SU-DHL-6 (cell line): ENCODE measurements around the gene SNIP1.

Experiments used
- H2AFZ ChIP-seq: fragments of 200-600 bp; sonication (generic); 2 replicates; pipeline ENCODE4 v1.6.1; 2014; ENCODE audit warnings: low read depth, mild to moderate bottlenecking, moderate library complexity, mixed read lengths, antibody characterized with exemption, low read length; ENCODE audit not compliant: severe bottlenecking
- H3F3A ChIP-seq: fragments of 200-600 bp; shearing (Covaris generic); 2 replicates; pipeline ENCODE4 v1.6.0; 2016; ENCODE audit warnings: antibody characterized with exemption, mild to moderate bottlenecking; ENCODE audit not compliant: insufficient read depth
- H3K27ac ChIP-seq: fragments of 200-600 bp; sonication (generic); 2 replicates; pipeline ENCODE4 v1.5.1; 2016; ENCODE audit warnings: low read depth, mild to moderate bottlenecking, low read length, moderate library complexity, mixed read lengths
- H3K27me3 ChIP-seq: fragments of 200-600 bp; sonication (generic), shearing (Covaris generic); 2 replicates; pipeline ENCODE4 v1.6.0; 2014; ENCODE audit warnings: mild to moderate bottlenecking, low read length
- H3K36me3 ChIP-seq: fragments of 200-600 bp; sonication (generic); 2 replicates; pipeline ENCODE4 v1.6.1; 2014; ENCODE audit warnings: mild to moderate bottlenecking, low read length, mixed read lengths
- H3K4me2 ChIP-seq: fragments of 300-600, 200-600 bp; shearing (Covaris generic), sonication (generic); 2 replicates; pipeline ENCODE4 v1.6.0; 2014; ENCODE audit warnings: low read length, low read depth, mild to moderate bottlenecking; ENCODE audit not compliant: poor library complexity, severe bottlenecking
- H3K4me3 ChIP-seq: fragments of 200-600 bp; sonication (generic); 2 replicates; pipeline ENCODE4 v1.5.1; 2014; ENCODE audit warnings: antibody characterized with exemption, low read length, mild to moderate bottlenecking, mixed read lengths; ENCODE audit not compliant: insufficient read depth, poor library complexity, severe bottlenecking
- H3K79me2 ChIP-seq: fragments of 200-600 bp; sonication (generic); 2 replicates; pipeline ENCODE4 v1.6.1; 2014; ENCODE audit warnings: mild to moderate bottlenecking, low read length, moderate library complexity; ENCODE audit not compliant: insufficient read depth
- H3K9ac ChIP-seq: fragments of 200-600 bp; sonication (generic); 2 replicates; pipeline ENCODE4 v1.7.0; 2014; ENCODE audit warnings: mild to moderate bottlenecking, low read length
- H3K9me2 ChIP-seq: fragments of 200-600 bp; sonication (generic); replicated peaks from 2 replicates; pipeline ENCODE4 v1.6.1; 2014; ENCODE audit warnings: low read length; ENCODE audit not compliant: insufficient read depth
- H3K9me3 ChIP-seq: fragments of 200-600 bp; sonication (generic); 2 replicates; pipeline ENCODE4 v1.6.1; 2014; ENCODE audit warnings: low read length, mixed read lengths; ENCODE audit not compliant: insufficient read depth
- H4K20me1 ChIP-seq: fragments of 200-600 bp; sonication (generic); 2 replicates; pipeline ENCODE4 v1.6.1; 2014; ENCODE audit warnings: low read depth, mild to moderate bottlenecking, antibody characterized with exemption, low read length, moderate library complexity, mixed read lengths
- EZH2phosphoT487 ChIP-seq: fragments of 200-600 bp; sonication (generic), shearing (Covaris generic); conservative IDR thresholded peaks from 2 replicates; pipeline ENCODE4 v1.6.1; 2018; ENCODE audit warnings: mild to moderate bottlenecking, antibody characterized with exemption, low read length, moderate library complexity, mixed read lengths
- TF ChIP-seq, protein P1 (sequence below): fragments of 200-600 bp; sonication (generic); IDR thresholded peaks from one replicate; pipeline ENCODE4 v1.5.1; 2017; ENCODE audit warnings: antibody characterized with exemption, mild to moderate bottlenecking, low read length, moderate library complexity; ENCODE audit not compliant: insufficient read depth, poor library complexity, severe bottlenecking

SNIP1 gene

DNA sequence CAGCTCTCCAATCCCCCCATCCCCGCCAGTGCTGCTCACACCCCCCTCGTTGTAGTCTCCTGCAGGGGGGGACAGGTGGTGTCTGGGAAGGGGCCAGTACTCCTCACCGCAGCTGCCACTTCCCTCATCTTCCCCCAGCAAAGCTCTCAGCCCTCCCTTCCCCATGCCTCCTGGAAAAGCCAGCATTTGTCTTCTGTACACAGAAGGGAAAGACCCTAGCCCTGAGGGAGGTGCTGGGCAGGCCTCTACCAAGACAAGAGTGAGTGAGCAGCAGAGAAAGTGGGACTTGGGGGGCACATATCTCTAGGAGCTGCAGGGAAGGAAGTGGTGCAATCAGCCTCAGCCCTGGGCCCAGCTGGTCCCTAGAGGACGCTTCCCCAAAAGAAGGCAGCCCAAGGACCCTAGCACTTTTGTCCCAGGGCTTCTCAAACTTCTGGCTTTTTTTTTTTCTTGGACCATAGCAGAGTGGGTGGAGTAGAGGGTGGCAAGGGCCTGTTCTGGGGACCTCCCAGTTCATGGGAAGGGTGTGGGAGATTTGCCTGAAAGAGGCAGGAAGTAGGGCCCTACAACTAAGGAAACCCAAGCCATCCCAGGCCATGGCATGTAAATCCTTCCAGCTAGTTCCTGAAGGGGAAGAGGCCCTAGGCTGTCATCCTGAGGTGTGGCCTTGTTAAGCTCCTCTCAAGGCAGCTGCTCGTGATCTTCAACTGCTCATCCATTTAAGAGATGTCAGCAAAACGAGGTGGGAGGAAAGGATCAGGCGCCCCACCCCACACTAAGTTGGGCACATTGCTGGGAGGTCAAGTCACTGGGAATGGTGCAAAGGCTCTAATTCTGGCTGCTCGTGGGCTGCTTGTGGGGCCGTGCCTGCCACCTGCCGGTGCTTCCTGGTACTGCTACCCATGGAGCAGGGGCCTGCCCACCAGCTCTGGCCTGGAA, 67.1 kb downstream of the SNIP1 start:
- Histone ChIP-seq H3K27ac (no peak overlapping the region), H3K36me3 (no peaks in the 10 kb centered on the region), H2AFZ (no peak overlapping the region), H3K27me3 (no peaks in the 10 kb centered on the region), H4K20me1 (no peaks in the 10 kb centered on the region), H3K4me3 (no peak overlapping the region), H3F3A (no peaks in the 10 kb centered on the region), H3K9me3 (no peaks in the 10 kb centered on the region), H3K9ac (no peak overlapping the region), H3K4me2 (no peak overlapping the region), H3K9me2 (no peaks in the 10 kb centered on the region), H3K79me2 (no peaks in the 10 kb centered on the region)
- no peak for TF ChIP-seq EZH2phosphoT487
- TF ChIP-seq, protein P1, sequence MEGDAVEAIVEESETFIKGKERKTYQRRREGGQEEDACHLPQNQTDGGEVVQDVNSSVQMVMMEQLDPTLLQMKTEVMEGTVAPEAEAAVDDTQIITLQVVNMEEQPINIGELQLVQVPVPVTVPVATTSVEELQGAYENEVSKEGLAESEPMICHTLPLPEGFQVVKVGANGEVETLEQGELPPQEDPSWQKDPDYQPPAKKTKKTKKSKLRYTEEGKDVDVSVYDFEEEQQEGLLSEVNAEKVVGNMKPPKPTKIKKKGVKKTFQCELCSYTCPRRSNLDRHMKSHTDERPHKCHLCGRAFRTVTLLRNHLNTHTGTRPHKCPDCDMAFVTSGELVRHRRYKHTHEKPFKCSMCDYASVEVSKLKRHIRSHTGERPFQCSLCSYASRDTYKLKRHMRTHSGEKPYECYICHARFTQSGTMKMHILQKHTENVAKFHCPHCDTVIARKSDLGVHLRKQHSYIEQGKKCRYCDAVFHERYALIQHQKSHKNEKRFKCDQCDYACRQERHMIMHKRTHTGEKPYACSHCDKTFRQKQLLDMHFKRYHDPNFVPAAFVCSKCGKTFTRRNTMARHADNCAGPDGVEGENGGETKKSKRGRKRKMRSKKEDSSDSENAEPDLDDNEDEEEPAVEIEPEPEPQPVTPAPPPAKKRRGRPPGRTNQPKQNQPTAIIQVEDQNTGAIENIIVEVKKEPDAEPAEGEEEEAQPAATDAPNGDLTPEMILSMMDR: peak; percentile 98

DNA sequence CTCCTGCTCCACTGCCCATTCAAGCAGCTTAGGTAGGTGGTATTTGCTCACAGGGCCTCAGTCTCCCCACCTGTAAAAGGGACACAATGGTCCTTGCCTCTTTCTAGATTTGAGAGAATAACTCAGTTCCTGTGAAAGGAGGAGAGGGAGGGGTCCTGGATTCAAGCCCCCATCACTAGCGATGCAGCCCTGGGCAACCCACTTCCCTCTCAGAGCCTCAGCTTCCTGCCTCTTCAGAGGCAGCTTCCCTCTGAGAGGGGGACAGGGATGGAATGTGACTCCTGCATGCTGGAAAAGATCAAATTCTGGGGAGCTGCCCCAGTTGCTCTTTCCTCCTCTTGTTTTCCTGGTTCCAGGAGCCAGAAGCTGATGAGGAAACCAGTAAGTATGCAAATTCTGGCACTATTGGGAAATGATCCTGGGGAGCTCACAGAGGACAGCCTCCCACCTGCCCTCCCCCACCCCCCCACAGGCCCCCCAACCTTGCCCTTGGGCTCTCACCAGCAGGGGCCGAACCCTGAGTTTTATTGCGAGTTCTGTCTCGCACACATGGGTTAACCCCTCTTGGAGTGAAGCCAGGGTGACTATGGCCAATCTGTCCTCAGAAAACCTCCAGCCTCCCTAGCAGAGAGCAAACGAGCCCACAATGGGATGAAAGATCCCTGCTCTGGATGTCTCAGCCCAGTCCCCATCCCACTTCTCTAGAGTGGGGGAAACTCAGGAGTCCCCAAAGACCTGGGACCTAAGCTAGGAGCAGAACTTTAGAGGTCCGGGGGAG, 68.0 kb downstream of the SNIP1 start:
- Histone ChIP-seq H3K36me3 (no peaks in the 10 kb centered on the region), H3K27me3 (no peaks in the 10 kb centered on the region), H3K9ac (no peak overlapping the region), H3K27ac (no peak overlapping the region), H3K4me2 (no peak overlapping the region), H3K9me3 (no peaks in the 10 kb centered on the region), H2AFZ (no peak overlapping the region), H3K4me3 (no peak overlapping the region), H3K79me2 (no peaks in the 10 kb centered on the region), H3F3A (no peaks in the 10 kb centered on the region), H3K9me2 (no peaks in the 10 kb centered on the region), H4K20me1 (no peaks in the 10 kb centered on the region)
- no peak for TF ChIP-seq EZH2phosphoT487
- TF ChIP-seq, protein P1: no peak
